Ovary (tissue), 9 donors: ENCODE measurements around the gene GRIK1. TPM values are rescaled to one million over a fixed set of nuclear protein-coding genes. Genes with fewer than 3 reads are reported as not detected.

Experiments
- DNase-seq, 5 donors: peaks; one replicate each; pipeline ENCODE4 v3.0.0-alpha.2; 2019 to 2020
- H3K27ac ChIP-seq, 2 donors: fragments of 200-600 bp; one replicate each; pipeline versions ENCODE4 v1.5.1 to v1.8.0; 2019 to 2022
- H3K27me3 ChIP-seq: fragments of 200-600 bp; one replicate; pipeline ENCODE4 v1.8.0; 2022
- H3K36me3 ChIP-seq: fragments of 200-600 bp; sonication (generic); one replicate; pipeline ENCODE4 v1.5.1; 2019
- H3K4me1 ChIP-seq: one replicate; pipeline ENCODE4 v1.8.1; 2013; ENCODE audit warnings: mild to moderate bottlenecking, moderate library complexity; ENCODE audit not compliant: insufficient read depth
- H3K4me3 ChIP-seq: fragments of 200-600 bp; sonication (generic); one replicate; pipeline ENCODE4 v1.5.1; 2017
- H3K9me3 ChIP-seq, 2 donors: fragments of 200-600 bp in 1 of 2; sonication (generic) in 1 of 2; one replicate each; pipeline versions ENCODE4 v1.5.1 to v1.8.1; 2013 to 2019; ENCODE audit warnings: mild to moderate bottlenecking in 1 of 2, moderate library complexity in 1 of 2
- EP300 ChIP-seq: sonication (generic); formaldehyde crosslinking; IDR thresholded peaks from one replicate; pipeline ENCODE4 v1.6.1; 2017; ENCODE audit warnings: antibody characterized with exemption
- POLR2A ChIP-seq: fragments of 450-650 bp; IDR thresholded peaks from one replicate; pipeline ENCODE4 v1.6.1; 2017; ENCODE audit warnings: antibody characterized with exemption, mild to moderate bottlenecking, moderate library complexity
- WGBS, 3 donors: extraction: QIAGEN DNeasy Blood & Tissue Kit in 1 of 3; methylation state at CpG; one replicate each; pipeline versions ENCODE4 v1.1.5 to v1.1.7; 2013 to 2017; 5-methylcytosine and 5-hydroxymethylcytosine counted together
- intact Hi-C, 4 donors: fragments of 100-400 bp; cut with DNase I; formaldehyde crosslinking; loops; one replicate each; pipeline versions ENCODE4 v1.11.0 to v1.15.1; 2022 to 2023
- polyA plus RNA-seq, 2 donors: library from polyadenylated mRNA; stranded (reverse); fragments of 200-250 nt in 1 of 2; fragments of 350-450 nt in 1 of 2; fragmentation: Illumina TruSeq in 1 of 2; extraction: RNeasy Lipid Tissue Mini Kit (QIAGEN cat#74804) in 1 of 2; gene quantifications; one replicate each; pipeline ENCODE4 v1.2.3, GENCODE V29; 2013 to 2014
- total RNA-seq, 7 donors: library from RNA; depleted of rRNA in 2 of 7; stranded (reverse); fragments of >200 nt in 2 of 7; fragmentation: NEBNext Ultra II Directional in 3 of 7; extraction: Animal tissue kit (Norgen Biotek cat#: 25700) in 3 of 7; gene quantifications; one replicate each; pipeline versions ENCODE4 v1.1.0 to v1.2.4, GENCODE V29; 2016 to 2023
- TF ChIP-seq, protein P1 (sequence below), 3 donors: fragments of 450-650 bp in 2 of 3; fragments of 200-600 bp in 1 of 3; IDR thresholded peaks; one replicate each; pipeline versions ENCODE4 v1.5.1 to v1.8.0; 2016 to 2022; ENCODE audit warnings: antibody characterized with exemption in 3 of 3, mild to moderate bottlenecking in 1 of 3
- donor health status: DM: no; HTN: no; CAD: no; lungs with moderate emphysema.
- donor health status: DM: no; HTN: no; CAD: no.
- donor health status: Bipolar disorder and iron deficiency.
- donor health status: DM: yes; HTN: yes; CAD: no.
- donor health status: DM: no; HTN: no; CAD: no.
- donor health status: DM: yes; HTN: yes; CAD: no.

GRIK1 gene
- total and polyA plus RNA-seq, 9 donors, result 0.15 to 1.3 (median 0.34) TPM; not detected in 4

DNA sequence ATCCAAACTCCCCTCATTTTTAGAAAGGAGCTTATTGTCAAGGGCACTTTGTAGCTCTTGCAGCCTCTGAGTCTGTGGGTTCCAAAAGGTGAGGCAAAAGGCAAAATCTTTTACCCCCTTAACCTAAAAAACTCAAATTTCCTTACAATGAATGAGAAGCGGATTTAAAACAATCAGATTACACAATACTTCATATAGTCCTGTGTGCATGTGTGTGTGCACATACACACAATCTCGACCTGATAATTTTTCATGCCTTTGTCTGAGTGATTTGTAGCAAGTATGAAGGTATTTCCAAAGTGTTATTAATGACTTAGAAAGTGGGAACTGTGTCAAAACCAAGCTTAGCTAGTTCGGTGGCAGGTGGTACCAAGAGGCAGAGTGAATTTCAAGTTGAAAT is 42.9 kb downstream of the GRIK1 start:
- Histone ChIP-seq H3K4me3 (no peak overlapping the region), H3K9me3 (no peaks in the 10 kb centered on the region), H3K36me3 (no peaks in the 10 kb centered on the region), H3K27me3 (no peaks in the 10 kb centered on the region), H3K27ac (no peak overlapping the region), H3K4me1 (no peaks in the 10 kb centered on the region)
- DNase-seq, result no peak
- TF ChIP-seq, protein P1, sequence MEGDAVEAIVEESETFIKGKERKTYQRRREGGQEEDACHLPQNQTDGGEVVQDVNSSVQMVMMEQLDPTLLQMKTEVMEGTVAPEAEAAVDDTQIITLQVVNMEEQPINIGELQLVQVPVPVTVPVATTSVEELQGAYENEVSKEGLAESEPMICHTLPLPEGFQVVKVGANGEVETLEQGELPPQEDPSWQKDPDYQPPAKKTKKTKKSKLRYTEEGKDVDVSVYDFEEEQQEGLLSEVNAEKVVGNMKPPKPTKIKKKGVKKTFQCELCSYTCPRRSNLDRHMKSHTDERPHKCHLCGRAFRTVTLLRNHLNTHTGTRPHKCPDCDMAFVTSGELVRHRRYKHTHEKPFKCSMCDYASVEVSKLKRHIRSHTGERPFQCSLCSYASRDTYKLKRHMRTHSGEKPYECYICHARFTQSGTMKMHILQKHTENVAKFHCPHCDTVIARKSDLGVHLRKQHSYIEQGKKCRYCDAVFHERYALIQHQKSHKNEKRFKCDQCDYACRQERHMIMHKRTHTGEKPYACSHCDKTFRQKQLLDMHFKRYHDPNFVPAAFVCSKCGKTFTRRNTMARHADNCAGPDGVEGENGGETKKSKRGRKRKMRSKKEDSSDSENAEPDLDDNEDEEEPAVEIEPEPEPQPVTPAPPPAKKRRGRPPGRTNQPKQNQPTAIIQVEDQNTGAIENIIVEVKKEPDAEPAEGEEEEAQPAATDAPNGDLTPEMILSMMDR (IDR thresholded peaks at IDR 0.05), result no peak
- no peak for TF ChIP-seq EP300
- no peak for TF ChIP-seq POLR2A
- intact Hi-C loops, result no loop called here
- 65 to 71% (median 69%) methylated on average over 3 of the region's 3 CpGs for WGBS, 3 donors

DNA sequence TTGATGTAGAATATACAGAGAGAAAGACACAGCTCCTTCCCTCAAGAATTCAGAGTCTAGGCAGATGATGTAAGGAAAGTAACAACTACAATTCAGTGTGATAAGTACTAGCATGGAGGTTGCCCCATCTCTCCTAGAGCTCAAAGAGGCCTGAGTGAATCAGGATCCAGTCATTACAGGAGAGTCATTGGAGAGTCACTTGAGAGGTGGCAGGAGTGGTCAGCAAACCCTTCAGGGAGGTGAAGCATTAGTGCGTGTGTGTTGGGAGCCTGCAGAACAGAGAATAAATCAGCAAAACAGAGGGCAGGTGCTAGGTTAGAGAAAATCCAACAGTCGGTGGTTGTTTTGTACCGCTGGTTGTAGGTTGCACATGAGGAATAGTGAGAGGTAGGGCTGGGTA is 46.1 kb downstream of the GRIK1 start:
- no peak for TF ChIP-seq POLR2A
- TF ChIP-seq, protein P1 (IDR thresholded peaks at IDR 0.05), result no peak
- no peak for TF ChIP-seq EP300
- DNase-seq, result no peak
- WGBS, 3 donors, result 92 to 94% (median 94%) methylated on average over 3 of the region's 3 CpGs
- H3K27ac ChIP-seq, result no peak overlapping the region
- H3K4me3 ChIP-seq, result no peak overlapping the region
- H3K4me1 ChIP-seq, result no peaks in the 10 kb centered on the region
- no peaks in the 10 kb centered on the region for H3K27me3 ChIP-seq
- intact Hi-C loops, result no loop called here
- no peaks in the 10 kb centered on the region for H3K36me3 ChIP-seq
- no peaks in the 10 kb centered on the region for H3K9me3 ChIP-seq

DNA sequence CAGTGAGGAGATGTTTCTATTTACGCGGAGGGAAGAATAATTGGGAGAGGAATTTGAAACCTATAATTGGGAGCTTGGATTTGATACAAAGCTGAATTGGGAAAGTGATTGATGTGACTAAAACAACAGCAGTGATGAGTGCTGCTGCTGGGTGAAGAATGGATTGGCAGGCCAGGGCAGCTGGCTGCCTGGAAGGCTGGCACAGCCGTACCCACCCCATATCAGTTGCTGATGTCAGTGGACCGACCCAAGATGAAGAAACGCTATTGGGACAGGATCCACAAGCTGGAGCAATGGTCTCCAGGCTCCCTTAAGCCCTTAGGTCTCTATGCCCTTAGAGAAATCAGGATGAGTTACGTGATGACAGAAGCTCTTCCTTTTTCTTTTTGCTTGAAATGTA is 47.4 kb downstream of the GRIK1 start:
- Histone ChIP-seq H3K36me3 (no peaks in the 10 kb centered on the region), H3K4me1 (no peaks in the 10 kb centered on the region), H3K27ac (no peak overlapping the region), H3K27me3 (no peaks in the 10 kb centered on the region), H3K9me3 (no peaks in the 10 kb centered on the region), H3K4me3 (no peak overlapping the region)
- intact Hi-C loops, result no loop called here
- 86 to 90% (median 90%) methylated on average over 6 of the region's 6 CpGs for WGBS, 3 donors
- no peak for DNase-seq
- TF ChIP-seq EP300 (no peak), POLR2A (no peak)
- TF ChIP-seq, protein P1 (IDR thresholded peaks at IDR 0.05), result no peak

DNA sequence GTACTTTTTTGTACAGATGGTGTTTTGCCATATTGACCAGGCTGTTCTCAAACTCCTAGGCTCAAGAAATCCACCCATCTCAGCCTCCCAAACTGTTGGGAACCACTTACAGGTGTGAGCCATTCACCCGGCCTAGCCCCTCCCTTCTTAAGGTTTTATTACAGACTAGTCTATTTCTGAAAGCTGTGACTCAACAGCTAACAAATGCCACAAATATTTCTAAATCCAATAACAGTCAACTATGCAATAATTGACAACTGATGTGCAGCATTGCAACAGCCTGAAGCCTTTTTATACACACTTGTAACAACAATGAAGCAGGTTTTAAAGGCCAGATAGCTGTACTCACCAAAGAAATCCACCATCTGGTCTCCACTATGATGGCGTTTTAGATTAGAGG is 51.4 kb downstream of the GRIK1 start:
- Histone ChIP-seq H3K4me3 (no peak overlapping the region), H3K27me3 (no peaks in the 10 kb centered on the region), H3K36me3 (no peaks in the 10 kb centered on the region), H3K9me3 (no peaks in the 10 kb centered on the region), H3K27ac (no peak overlapping the region), H3K4me1 (no peaks in the 10 kb centered on the region)
- DNase-seq, result no peak
- TF ChIP-seq, protein P1 (IDR thresholded peaks at IDR 0.05), result no peak
- no peak for TF ChIP-seq EP300
- no peak for TF ChIP-seq POLR2A
- WGBS, 3 donors, result 49 to 52% (median 52%) methylated on average over 2 of the region's 2 CpGs
- intact Hi-C loops, result no loop called here
